Panc1 (cell line): Measurements from ENCODE around the gene PCDH15.

Source experiments
- CTCF ChIP-seq: fragments of 450-650 bp; IDR thresholded peaks from 2 replicates; pipeline ENCODE4 v1.5.1; 2017; ENCODE audit warnings: mild to moderate bottlenecking
- POLR2AphosphoS5 ChIP-seq: IDR thresholded peaks from 2 replicates; pipeline ENCODE4 v1.6.1; 2012; ENCODE audit warnings: mild to moderate bottlenecking, low read depth, low read length, moderate library complexity
- REST ChIP-seq, 2 experiments: IDR thresholded peaks; 2 replicates each; pipeline ENCODE4 v1.6.1; 2011 to 2012; ENCODE audit warnings: low read depth in 2 of 2, control low read depth in 1 of 2, low read length in 1 of 2, mild to moderate bottlenecking in 1 of 2, moderate library complexity in 1 of 2; ENCODE audit not compliant: insufficient read depth in 1 of 2
- SIN3A ChIP-seq: IDR thresholded peaks from 2 replicates; pipeline ENCODE4 v1.6.1; 2012; ENCODE audit warnings: low read depth, mild to moderate bottlenecking, low read length, moderate library complexity, borderline replicate concordance; ENCODE audit not compliant: insufficient read depth

GRCh38 chr10:54266395-54266794 lies 534.6 kb downstream of the PCDH15 start:
- no peak for TF ChIP-seq CTCF
- TF ChIP-seq POLR2AphosphoS5, result no peak
- no peak for TF ChIP-seq SIN3A
- TF ChIP-seq REST (IDR thresholded peaks at IDR 0.05; ENCODE audit: insufficient read depth in 1 of 2, low read depth in 2 of 2, low read length in 1 of 2), result no peak
